NCI-H146 treated with DMSO at 0.1 percent for 48 hours (cell line): Measurements from ENCODE around the gene OR10A6.

ENCODE experiments used
- DNase-seq: peaks from one replicate; lab custom pipeline; 2025; ENCODE audit not compliant: unreplicated experiment; lab: John Stamatoyannopoulos, UW

OR10A6 gene

GRCh38 chr11:7931168-7931567, at the start of gene OR10A6:
TSS of gene OR10A6 (minus strand) at chr11:7931268. CDS start at chr11:7928662, 2,606 bp downstream.
- no peak for DNase-seq

- no peak for DNase-seq
These were observed 46.3 kb upstream of the OR10A6 start for GRCh38 chr11:7977232-7977917.

- no peak for DNase-seq
These were observed 43.6 kb upstream of the OR10A6 start for GRCh38 chr11:7974668-7975067.

- DNase-seq: no peak
These were observed 41.9 kb upstream of the OR10A6 start for GRCh38 chr11:7973011-7973410.

- no peak for DNase-seq
These were observed 40.8 kb upstream of the OR10A6 start for GRCh38 chr11:7971846-7972245.

- DNase-seq: no peak
These were observed 38.9 kb upstream of the OR10A6 start for GRCh38 chr11:7969756-7970646.

GRCh38 chr11:7968686-7969085, 37.6 kb upstream of the OR10A6 start:
- DNase-seq: no peak

GRCh38 chr11:7967826-7968225, 36.8 kb upstream of the OR10A6 start:
- DNase-seq: no peak

GRCh38 chr11:7967097-7967496, 36.0 kb upstream of the OR10A6 start:
- no peak for DNase-seq

- no peak for DNase-seq
These were observed 34.3 kb upstream of the OR10A6 start, which contains the start of gene NLRP10 for GRCh38 chr11:7965386-7965785. TSS of gene NLRP10 (minus strand) at chr11:7965447. CDS start at chr11:7963495, 1,952 bp downstream.

- no peak for DNase-seq
These were observed 33.8 kb upstream of the OR10A6 start for GRCh38 chr11:7964873-7965272.

GRCh38 chr11:7964261-7964660, 33.2 kb upstream of the OR10A6 start:
- no peak for DNase-seq

GRCh38 chr11:7955191-7955590, 24.1 kb upstream of the OR10A6 start:
- no peak for DNase-seq

- DNase-seq: no peak
These were observed 18.9 kb upstream of the OR10A6 start for GRCh38 chr11:7949934-7950333.

- DNase-seq: no peak
These were observed 13.1 kb upstream of the OR10A6 start for GRCh38 chr11:7944123-7944522.

GRCh38 chr11:7941608-7942007, 10.5 kb upstream of the OR10A6 start, which contains the start of gene OR10A3:
TSS of gene OR10A3 (minus strand) at chr11:7941708. CDS start at chr11:7939520, 2,188 bp downstream.
- DNase-seq: no peak

- no peak for DNase-seq
These were observed 10.1 kb upstream of the OR10A6 start for GRCh38 chr11:7941146-7941545.

- DNase-seq: no peak
These were observed 5.5 kb upstream of the OR10A6 start for GRCh38 chr11:7936615-7937014.

- no peak for DNase-seq
These were observed 3.4 kb downstream of the OR10A6 start for GRCh38 chr11:7927635-7928034.

GRCh38 chr11:7924536-7924935, 6.5 kb downstream of the OR10A6 start:
- no peak for DNase-seq

- no peak for DNase-seq
These were observed 12.9 kb downstream of the OR10A6 start for GRCh38 chr11:7918141-7918540.

GRCh38 chr11:7911011-7911410, 20.1 kb downstream of the OR10A6 start:
- DNase-seq: no peak
